ENCODE results near the gene ZCCHC14. TPM values are rescaled to one million over a fixed set of nuclear protein-coding genes. Genes with fewer than 3 reads are reported as not detected.
"Not testable (repeated sequence)": the region's sequence is repeated elsewhere in the genome, so short reads cannot be mapped to it uniquely, and the experiment has no call there.

ZCCHC14 gene
- total RNA-seq, 1 donor, result 7.0 TPM

DNA sequence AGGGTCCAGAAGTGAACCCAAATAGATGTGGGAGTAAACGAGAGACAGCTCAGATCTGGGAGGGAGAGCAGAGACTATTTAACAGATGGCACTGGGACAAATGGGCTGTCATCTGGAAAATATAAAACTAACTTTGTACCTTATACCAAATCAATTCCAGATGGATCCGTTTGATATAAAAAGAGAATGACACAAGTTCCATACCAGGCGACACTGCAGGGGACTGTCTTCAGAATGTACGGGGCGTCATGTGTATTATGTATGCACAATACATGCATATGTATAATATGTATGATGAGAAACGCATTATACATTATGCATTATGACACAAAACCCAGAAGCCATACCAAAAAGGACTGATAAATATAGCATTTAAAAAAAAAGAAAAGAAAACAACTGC lies 10.2 kb downstream of the ZCCHC14 start:
- DNase-seq (ENCODE audit: low read depth in 2 of 3, low spot score in 2 of 3), result not testable (repeated sequence)

GRCh38 chr16:87482266-87482665 lies 10.6 kb downstream of the ZCCHC14 start:
- DNase-seq (ENCODE audit: low read depth in 2 of 3, low spot score in 2 of 3), result no peak

GRCh38 chr16:87481711-87482110 lies 11.1 kb downstream of the ZCCHC14 start:
- DNase-seq (ENCODE audit: low read depth in 2 of 3, low spot score in 2 of 3), result not testable (repeated sequence)

GRCh38 chr16:87477209-87477981 lies 15.4 kb downstream of the ZCCHC14 start:
- not testable (repeated sequence) for DNase-seq (ENCODE audit: low read depth in 2 of 3, low spot score in 2 of 3)

DNA sequence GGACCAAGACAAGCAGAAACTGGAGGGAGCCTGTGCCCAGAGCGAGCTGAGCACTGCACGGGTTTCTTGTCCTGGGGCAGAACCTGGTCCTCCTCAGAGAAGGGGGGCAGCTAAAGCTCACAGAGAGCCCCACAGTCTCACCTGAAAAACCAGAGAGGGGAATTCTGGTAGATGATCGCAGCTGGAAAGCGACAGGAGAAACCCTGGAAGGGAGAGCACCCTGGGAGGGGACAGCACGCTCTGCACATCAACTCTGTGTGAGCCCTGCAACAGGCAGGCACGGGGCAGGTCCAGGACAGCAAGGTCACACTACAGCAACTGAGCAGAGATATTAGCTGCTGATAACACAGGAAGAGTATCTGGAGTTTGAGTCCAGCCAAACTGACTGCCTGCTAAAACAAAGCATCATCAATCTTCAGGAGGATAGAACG lies 18.2 kb downstream of the ZCCHC14 start:
- DNase-seq (ENCODE audit: low read depth in 2 of 3, low spot score in 2 of 3), result no peak

- DNase-seq (ENCODE audit: low read depth in 2 of 3, low spot score in 2 of 3), result no peak
Observed at GRCh38 chr16:87474017-87474416, 18.8 kb downstream of the ZCCHC14 start.

GRCh38 chr16:87472935-87473334 lies 19.9 kb downstream of the ZCCHC14 start:
- DNase-seq (ENCODE audit: low read depth in 2 of 3, low spot score in 2 of 3), result no peak

DNA sequence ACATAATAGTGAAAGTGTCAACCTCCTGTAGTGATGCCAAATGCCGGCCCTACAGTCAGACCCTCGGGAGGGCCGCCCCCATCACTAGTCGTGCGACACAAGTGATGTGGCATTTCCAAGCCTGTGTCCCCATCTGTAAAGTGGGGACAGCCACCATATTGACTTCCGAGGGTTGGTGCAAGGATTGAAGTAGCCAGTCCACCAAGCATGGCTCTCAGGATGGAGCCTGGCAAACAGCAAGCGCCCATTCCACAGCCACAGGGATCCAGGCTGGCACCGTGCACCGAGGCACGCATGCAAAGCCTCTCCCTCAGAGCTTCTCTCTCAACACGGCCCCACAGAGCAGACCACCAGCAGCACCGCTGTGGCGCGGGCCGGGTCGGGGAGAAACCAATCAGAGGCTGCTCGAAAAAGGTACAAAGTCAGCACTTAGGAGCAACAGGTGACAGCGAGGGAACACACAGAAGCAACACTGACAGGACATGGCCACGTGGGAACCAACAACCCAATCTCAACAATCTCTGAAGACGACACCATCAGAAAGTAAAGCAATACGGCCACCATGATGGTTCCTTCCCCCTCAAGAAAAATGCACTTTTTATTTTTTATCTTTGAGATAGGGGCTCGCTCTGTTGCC lies 20.6 kb downstream of the ZCCHC14 start:
- no peak for DNase-seq (ENCODE audit: low read depth in 2 of 3, low spot score in 2 of 3)

DNA sequence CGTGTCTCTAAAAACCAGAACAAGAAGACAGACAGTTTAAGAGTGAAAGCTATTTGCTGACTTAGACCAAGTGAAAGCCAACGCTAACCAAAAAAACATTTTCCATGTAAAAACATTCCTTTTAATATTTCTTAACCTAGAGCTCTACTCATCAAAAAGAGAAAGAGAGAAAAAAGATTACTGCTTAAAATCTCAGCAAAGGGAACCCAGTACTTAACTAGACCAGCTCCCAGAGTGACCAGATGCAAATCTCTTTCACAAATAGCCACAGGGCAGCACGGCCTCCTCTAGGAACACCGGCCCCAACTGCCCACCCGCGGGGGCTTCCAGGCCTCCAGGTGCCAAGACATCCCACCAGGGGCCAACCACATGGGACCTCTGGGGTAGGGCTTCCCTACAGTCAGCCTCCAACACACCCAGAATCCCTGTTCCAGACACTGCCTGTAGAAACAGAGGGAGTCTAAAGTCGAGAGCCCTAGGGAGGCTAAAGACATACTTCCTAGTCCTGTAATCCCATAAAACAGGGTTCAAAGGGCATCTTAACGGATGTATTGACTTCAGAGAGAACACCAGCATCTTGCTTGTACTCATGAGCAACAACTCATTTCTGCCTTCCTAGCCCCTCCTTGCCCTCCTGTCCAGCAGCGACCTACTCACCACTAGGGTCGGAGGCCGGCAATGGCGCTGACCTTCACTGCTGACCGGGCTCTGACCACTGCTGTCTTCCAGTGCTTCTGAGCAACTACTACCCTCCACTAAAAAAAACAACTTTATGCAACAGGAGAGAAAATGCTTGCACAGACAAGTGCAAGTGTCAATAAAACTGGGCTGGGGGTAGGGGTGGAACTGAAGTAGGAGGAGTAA lies 21.3 kb downstream of the ZCCHC14 start:
- DNase-seq (ENCODE audit: low read depth in 2 of 3, low spot score in 2 of 3), result no peak

DNA sequence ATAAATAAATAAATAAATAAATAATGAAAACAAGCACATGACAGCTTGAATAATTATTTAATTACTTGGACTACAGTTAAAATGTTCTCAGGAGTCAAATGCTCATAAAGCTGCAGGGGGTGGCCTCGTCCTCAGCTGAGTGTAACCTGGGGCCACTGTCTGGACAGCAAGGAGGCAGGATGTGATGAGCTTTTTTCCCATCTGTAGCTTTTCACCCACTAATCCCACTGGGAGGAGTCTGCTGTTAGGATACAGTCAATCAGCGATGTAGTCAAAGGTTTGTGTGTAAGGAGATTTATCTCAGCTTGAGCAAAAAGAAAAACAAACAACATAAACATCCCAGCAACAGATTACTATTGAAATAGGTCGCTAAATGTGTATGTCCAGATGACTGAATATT lies 22.5 kb downstream of the ZCCHC14 start:
- DNase-seq (ENCODE audit: low read depth in 2 of 3, low spot score in 2 of 3), result no peak

- DNase-seq (ENCODE audit: low read depth in 2 of 3, low spot score in 2 of 3), result no peak
Observed at GRCh38 chr16:87469169-87469568, 23.7 kb downstream of the ZCCHC14 start.

GRCh38 chr16:87468550-87468949 lies 24.3 kb downstream of the ZCCHC14 start:
- no peak for DNase-seq (ENCODE audit: low read depth in 2 of 3, low spot score in 2 of 3)

DNA sequence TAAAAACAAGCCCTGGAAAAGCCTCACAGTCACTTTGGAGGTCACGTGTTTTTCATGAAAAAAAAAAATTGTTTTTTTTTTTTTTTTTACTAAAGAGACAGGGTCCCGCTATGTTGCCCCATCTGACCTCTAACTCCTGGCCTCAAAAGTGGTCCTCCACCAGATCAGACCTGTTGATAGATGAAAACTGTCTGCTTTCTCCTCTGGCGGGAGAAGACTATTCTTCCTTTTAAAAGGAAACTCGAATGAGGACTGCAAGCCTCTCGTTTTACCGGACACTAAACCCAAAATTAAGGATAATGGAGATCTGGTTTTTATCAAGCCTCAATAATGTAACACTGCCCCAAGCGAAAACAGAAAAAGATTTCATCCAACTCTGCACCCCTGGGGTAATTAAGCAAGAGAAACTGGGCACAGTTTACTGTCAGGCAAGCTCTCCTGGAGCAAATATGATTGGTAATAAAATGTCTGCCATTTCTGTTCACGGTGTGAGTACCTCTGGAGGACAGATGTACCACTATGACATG lies 25.8 kb downstream of the ZCCHC14 start:
- no peak for DNase-seq (ENCODE audit: low read depth in 2 of 3, low spot score in 2 of 3)

GRCh38 chr16:87465879-87466278 lies 26.9 kb downstream of the ZCCHC14 start:
- DNase-seq (ENCODE audit: low read depth in 2 of 3, low spot score in 2 of 3), result no peak

DNA sequence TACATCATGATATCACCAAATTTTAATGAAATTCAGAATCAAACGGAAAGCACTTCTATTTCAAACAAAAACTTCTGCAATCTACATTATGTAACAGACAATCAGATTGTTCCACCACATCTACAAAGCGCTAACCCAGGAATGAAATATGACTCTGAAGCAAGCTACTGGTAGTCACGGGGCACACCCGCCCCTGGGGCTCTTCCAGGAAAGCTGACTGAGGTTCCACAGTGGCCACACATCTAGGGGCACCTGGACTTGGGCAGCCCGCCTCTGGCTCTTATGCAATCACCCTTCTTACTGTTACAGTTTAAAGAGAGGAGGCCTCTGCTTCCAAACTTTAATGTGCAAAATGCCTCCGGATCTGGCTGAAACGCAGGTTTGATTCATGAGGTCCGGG lies 27.5 kb downstream of the ZCCHC14 start:
- peak in 2 of 3 donors; percentile 45 to 65 for DNase-seq (ENCODE audit: low read depth in 2 of 3, low spot score in 2 of 3)

DNA sequence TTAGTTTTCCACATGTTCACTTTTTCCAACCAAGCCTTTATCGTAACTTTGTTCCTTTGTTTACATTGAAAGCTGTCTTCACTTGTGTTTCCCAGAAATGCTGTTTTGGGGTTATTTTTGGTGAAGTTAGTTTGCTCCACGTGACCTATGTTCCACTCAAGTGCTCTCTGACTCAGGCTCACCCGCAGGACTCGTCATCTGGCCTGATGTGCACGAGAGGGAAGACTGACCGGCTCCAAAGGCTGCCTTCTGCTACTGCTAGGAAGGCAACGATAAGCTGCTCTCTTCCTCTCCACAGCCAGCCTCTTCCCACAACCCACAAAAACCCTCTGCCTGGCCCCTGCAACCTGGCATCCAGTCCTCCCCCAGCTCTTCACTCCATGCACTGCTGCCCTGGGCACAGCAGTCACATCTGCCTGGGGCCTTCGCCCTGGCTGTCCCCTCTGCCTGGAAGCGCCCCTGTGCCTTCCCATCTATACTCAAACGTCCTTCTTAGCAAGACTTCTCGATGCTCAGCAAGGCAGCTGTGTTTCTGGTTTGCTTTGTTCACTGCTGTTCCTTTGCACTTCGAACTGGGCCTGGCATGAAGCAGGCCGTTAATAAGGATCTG lies 28.0 kb downstream of the ZCCHC14 start:
- DNase-seq (ENCODE audit: low read depth in 2 of 3, low spot score in 2 of 3), result peak in 2 of 3 donors; percentile 75 to 79

DNA sequence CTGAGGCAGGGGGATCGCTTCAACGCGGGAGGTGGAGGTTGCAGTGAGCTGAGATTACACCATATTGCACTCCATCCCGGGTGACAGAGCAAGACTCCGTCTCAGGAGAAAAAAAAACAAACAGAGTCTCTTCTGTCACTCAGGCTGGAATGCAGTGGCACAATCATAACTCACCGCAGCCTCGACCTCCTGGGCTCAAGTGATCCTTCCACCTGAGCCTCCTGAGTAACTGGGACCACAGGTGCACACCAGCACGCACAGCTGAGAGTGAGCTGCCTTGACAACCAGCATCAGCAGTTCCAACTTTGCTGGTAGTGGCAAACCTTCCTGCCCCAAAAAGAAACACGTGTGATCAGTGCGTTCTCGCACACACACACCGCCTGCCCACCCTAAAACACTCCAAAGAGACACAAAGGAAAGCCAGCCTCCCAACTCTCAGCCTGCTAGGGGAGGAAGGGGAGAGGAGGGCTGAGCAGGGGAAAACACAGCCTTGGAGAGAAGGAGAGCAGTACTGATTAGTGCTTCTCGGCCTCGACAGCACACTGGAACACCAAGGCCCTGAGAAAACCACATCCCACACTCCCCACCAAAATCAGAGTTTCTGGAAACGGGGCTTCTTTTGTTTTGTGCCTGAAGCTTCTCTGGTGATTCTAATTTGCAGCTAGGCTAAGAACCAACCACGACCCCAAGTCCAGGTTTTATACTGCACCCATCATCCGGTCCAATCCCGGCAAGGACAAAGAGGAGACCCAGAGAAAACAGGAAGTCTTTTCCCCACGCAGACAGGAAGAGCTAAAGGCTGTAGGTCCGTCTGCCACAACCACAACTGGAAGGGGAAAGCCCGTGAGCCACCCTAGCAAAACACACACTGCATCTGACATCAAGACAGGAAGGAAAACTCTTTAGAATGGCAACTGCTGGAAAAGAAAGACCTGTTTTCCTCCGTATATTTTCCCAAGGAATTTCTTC lies 28.8 kb downstream of the ZCCHC14 start:
- DNase-seq (ENCODE audit: low read depth in 2 of 3, low spot score in 2 of 3), result peak in 2 of 3 donors; percentile 63 to 66

DNA sequence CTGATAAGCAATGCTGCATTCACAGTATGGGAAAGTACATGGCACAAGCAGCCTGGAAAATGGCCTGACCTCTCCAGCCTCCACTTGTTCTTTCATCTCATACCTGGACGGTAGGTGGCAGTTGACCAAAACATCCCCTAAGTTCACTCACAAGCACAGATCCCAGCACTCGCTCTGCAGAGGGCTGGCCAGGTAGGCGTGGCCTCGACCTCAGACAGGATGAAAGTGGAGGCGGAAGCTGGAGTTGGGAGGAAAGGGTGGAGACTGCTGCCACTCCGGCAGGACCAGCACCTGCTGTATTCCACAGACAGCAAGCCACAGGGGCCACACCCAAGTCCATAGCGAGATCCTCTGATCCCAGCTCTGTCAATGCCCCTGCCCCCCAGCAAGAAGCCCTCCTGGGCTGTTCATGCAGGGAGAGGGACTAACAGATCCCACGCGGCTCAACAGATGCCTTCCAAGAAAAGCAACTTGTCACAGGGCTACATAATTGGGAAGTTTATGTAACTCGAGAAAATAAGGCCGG lies 31.3 kb downstream of the ZCCHC14 start:
- DNase-seq (ENCODE audit: low read depth in 2 of 3, low spot score in 2 of 3), result peak in 2 of 3 donors; percentile 6 to 11

DNA sequence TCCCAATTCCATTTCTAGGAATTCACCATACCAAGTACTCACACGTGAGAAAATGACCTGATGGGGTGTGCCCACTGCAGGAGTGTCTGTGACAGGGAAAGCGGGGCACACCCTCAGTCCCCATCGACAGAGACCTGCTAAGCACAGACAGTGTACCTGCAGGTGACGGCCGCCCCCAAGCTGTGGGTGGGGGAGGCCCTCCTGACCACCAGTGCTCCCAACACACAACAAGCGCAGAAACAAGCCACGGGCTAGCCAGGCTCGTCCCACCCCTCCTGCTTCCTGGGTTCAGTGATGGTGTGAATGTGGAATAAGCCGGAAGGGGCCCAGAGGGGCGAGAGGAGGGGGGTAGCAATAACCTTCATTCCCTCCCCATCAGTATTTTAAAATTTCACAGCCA lies 31.9 kb downstream of the ZCCHC14 start:
- DNase-seq (ENCODE audit: low read depth in 2 of 3, low spot score in 2 of 3), result no peak
